ENCODE results near the gene OFD1.

The OFD1 gene

GRCh38 chrX:13750812-13751211 lies 16.3 kb downstream of the OFD1 start:
- H3K27ac Mint-ChIP-seq, result no peak overlapping the region
- peaks cover 31% of the 10 kb centered on the region for H3K4me1 Mint-ChIP-seq (ENCODE audit: low read depth)
- H3K4me3 Mint-ChIP-seq, result no peak overlapping the region
- no peaks in the 10 kb centered on the region for H3K27me3 Mint-ChIP-seq
- peaks cover 17% of the 10 kb centered on the region for H3K36me3 Mint-ChIP-seq (ENCODE audit: low read depth)
- intact Hi-C loops (cut with micrococcal nuclease), result loop anchor here (10.0 kb wide), 1 partner anchor 284 kb away; no protein-coding TSS in a partner anchor
- no peaks in the 10 kb centered on the region for H3K9me3 Mint-ChIP-seq

- Mint-ChIP-seq H3K9me3 (no peaks in the 10 kb centered on the region), H3K36me3 (ENCODE audit: low read depth) (peaks cover 10% of the 10 kb centered on the region), H3K4me3 (no peak overlapping the region), H3K27ac (no peak overlapping the region), H3K4me1 (ENCODE audit: low read depth) (peaks cover 28% of the 10 kb centered on the region), H3K27me3 (no peaks in the 10 kb centered on the region)
- intact Hi-C loops (cut with micrococcal nuclease), result loop anchor here (10.0 kb wide), 1 partner anchor 283 kb away; no protein-coding TSS in a partner anchor
These were observed 17.6 kb downstream of the OFD1 start for GRCh38 chrX:13752141-13752540.

- Mint-ChIP-seq H3K4me1 (ENCODE audit: low read depth) (peaks cover 23% of the 10 kb centered on the region), H3K9me3 (no peaks in the 10 kb centered on the region), H3K36me3 (ENCODE audit: low read depth) (peaks cover 8% of the 10 kb centered on the region), H3K27ac (peak overlapping the region; percentile 46), H3K4me3 (no peak overlapping the region), H3K27me3 (no peaks in the 10 kb centered on the region)
- intact Hi-C loops (cut with micrococcal nuclease), result loop anchor here (10.0 kb wide), 1 partner anchor 282 kb away; no protein-coding TSS in a partner anchor
These were observed 18.1 kb downstream of the OFD1 start for GRCh38 chrX:13752646-13753045.

GRCh38 chrX:13754765-13755164 lies 20.2 kb downstream of the OFD1 start:
- peaks cover 28% of the 10 kb centered on the region for H3K4me1 Mint-ChIP-seq (ENCODE audit: low read depth)
- H3K27me3 Mint-ChIP-seq, result no peaks in the 10 kb centered on the region
- H3K27ac Mint-ChIP-seq, result no peak overlapping the region
- H3K4me3 Mint-ChIP-seq, result no peak overlapping the region
- intact Hi-C loops (cut with micrococcal nuclease), result loop anchor here (10.0 kb wide), 1 partner anchor 280 kb away; no protein-coding TSS in a partner anchor
- H3K36me3 Mint-ChIP-seq (ENCODE audit: low read depth), result peaks cover 14% of the 10 kb centered on the region
- no peaks in the 10 kb centered on the region for H3K9me3 Mint-ChIP-seq

- intact Hi-C loops (cut with micrococcal nuclease), result loop anchor here (10.0 kb wide), 1 partner anchor 280 kb away; no protein-coding TSS in a partner anchor
- Mint-ChIP-seq H3K4me1 (ENCODE audit: low read depth) (peaks cover 32% of the 10 kb centered on the region), H3K27me3 (no peaks in the 10 kb centered on the region), H3K36me3 (ENCODE audit: low read depth) (peaks cover 14% of the 10 kb centered on the region), H3K4me3 (no peak overlapping the region), H3K9me3 (no peaks in the 10 kb centered on the region), H3K27ac (no peak overlapping the region)
These were observed 20.7 kb downstream of the OFD1 start for GRCh38 chrX:13755254-13755653.

- Mint-ChIP-seq H3K27me3 (no peaks in the 10 kb centered on the region), H3K27ac (no peak overlapping the region), H3K4me1 (ENCODE audit: low read depth) (peaks cover 37% of the 10 kb centered on the region), H3K36me3 (ENCODE audit: low read depth) (peaks cover 14% of the 10 kb centered on the region), H3K4me3 (no peak overlapping the region), H3K9me3 (no peaks in the 10 kb centered on the region)
- intact Hi-C loops (cut with micrococcal nuclease), result loop anchor here (10.0 kb wide), 1 partner anchor 278 kb away; no protein-coding TSS in a partner anchor
These were observed 21.8 kb downstream of the OFD1 start for GRCh38 chrX:13756381-13756780.

- Mint-ChIP-seq H3K36me3 (ENCODE audit: low read depth) (peaks cover 14% of the 10 kb centered on the region), H3K27me3 (no peaks in the 10 kb centered on the region), H3K27ac (no peak overlapping the region), H3K4me1 (ENCODE audit: low read depth) (peaks cover 29% of the 10 kb centered on the region), H3K9me3 (no peaks in the 10 kb centered on the region), H3K4me3 (no peak overlapping the region)
- intact Hi-C loops (cut with micrococcal nuclease), result loop anchor here (10.0 kb wide), 1 partner anchor 276 kb away; no protein-coding TSS in a partner anchor
These were observed 24.7 kb downstream of the OFD1 start for GRCh38 chrX:13759152-13759718.

GRCh38 chrX:13760426-13760825 lies 25.9 kb downstream of the OFD1 start:
- H3K9me3 Mint-ChIP-seq, result no peaks in the 10 kb centered on the region
- peaks cover 14% of the 10 kb centered on the region for H3K36me3 Mint-ChIP-seq (ENCODE audit: low read depth)
- no peak overlapping the region for H3K27ac Mint-ChIP-seq
- H3K4me1 Mint-ChIP-seq (ENCODE audit: low read depth), result peaks cover 33% of the 10 kb centered on the region
- intact Hi-C loops (cut with micrococcal nuclease), result no loop called here
- no peaks in the 10 kb centered on the region for H3K27me3 Mint-ChIP-seq
- no peak overlapping the region for H3K4me3 Mint-ChIP-seq

- peaks cover 43% of the 10 kb centered on the region for H3K4me1 Mint-ChIP-seq (ENCODE audit: low read depth)
- intact Hi-C loops (cut with micrococcal nuclease), result no loop called here
- H3K27ac Mint-ChIP-seq, result no peak overlapping the region
- H3K9me3 Mint-ChIP-seq, result no peaks in the 10 kb centered on the region
- no peak overlapping the region for H3K4me3 Mint-ChIP-seq
- H3K36me3 Mint-ChIP-seq (ENCODE audit: low read depth), result peaks cover 25% of the 10 kb centered on the region
- no peaks in the 10 kb centered on the region for H3K27me3 Mint-ChIP-seq
These were observed 27.3 kb downstream of the OFD1 start for GRCh38 chrX:13761606-13762414.

- no peaks in the 10 kb centered on the region for H3K9me3 Mint-ChIP-seq
- H3K4me1 Mint-ChIP-seq (ENCODE audit: low read depth), result peaks cover 46% of the 10 kb centered on the region
- no peaks in the 10 kb centered on the region for H3K27me3 Mint-ChIP-seq
- H3K36me3 Mint-ChIP-seq (ENCODE audit: low read depth), result peaks cover 28% of the 10 kb centered on the region
- H3K27ac Mint-ChIP-seq, result no peak overlapping the region
- intact Hi-C loops (cut with micrococcal nuclease), result no loop called here
- H3K4me3 Mint-ChIP-seq, result no peak overlapping the region
These were observed 28.9 kb downstream of the OFD1 start for GRCh38 chrX:13763489-13763888.

- intact Hi-C loops (cut with micrococcal nuclease), result no loop called here
- Mint-ChIP-seq H3K36me3 (ENCODE audit: low read depth) (peaks cover 35% of the 10 kb centered on the region), H3K27ac (no peak overlapping the region), H3K9me3 (no peaks in the 10 kb centered on the region), H3K4me1 (ENCODE audit: low read depth) (peaks cover 41% of the 10 kb centered on the region), H3K4me3 (peak overlapping the region; percentile 17), H3K27me3 (no peaks in the 10 kb centered on the region)
These were observed 29.7 kb downstream of the OFD1 start for GRCh38 chrX:13764281-13764680.

GRCh38 chrX:13764765-13765164 lies 30.2 kb downstream of the OFD1 start:
- Mint-ChIP-seq H3K4me1 (ENCODE audit: low read depth) (peaks cover 40% of the 10 kb centered on the region), H3K27me3 (no peaks in the 10 kb centered on the region), H3K9me3 (no peaks in the 10 kb centered on the region), H3K27ac (no peak overlapping the region), H3K36me3 (ENCODE audit: low read depth) (peaks cover 39% of the 10 kb centered on the region), H3K4me3 (no peak overlapping the region)
- intact Hi-C loops (cut with micrococcal nuclease), result no loop called here

- Mint-ChIP-seq H3K9me3 (no peaks in the 10 kb centered on the region), H3K36me3 (ENCODE audit: low read depth) (peaks cover 46% of the 10 kb centered on the region), H3K4me1 (ENCODE audit: low read depth) (peaks cover 27% of the 10 kb centered on the region), H3K27ac (no peak overlapping the region), H3K27me3 (no peaks in the 10 kb centered on the region), H3K4me3 (no peak overlapping the region)
- intact Hi-C loops (cut with micrococcal nuclease), result no loop called here
These were observed 34.4 kb downstream of the OFD1 start for GRCh38 chrX:13768939-13769338.

- H3K4me3 Mint-ChIP-seq, result no peak overlapping the region
- intact Hi-C loops (cut with micrococcal nuclease), result no loop called here
- H3K27ac Mint-ChIP-seq, result no peak overlapping the region
- H3K36me3 Mint-ChIP-seq (ENCODE audit: low read depth), result peaks cover 53% of the 10 kb centered on the region
- H3K9me3 Mint-ChIP-seq, result no peaks in the 10 kb centered on the region
- no peaks in the 10 kb centered on the region for H3K27me3 Mint-ChIP-seq
- peaks cover 18% of the 10 kb centered on the region for H3K4me1 Mint-ChIP-seq (ENCODE audit: low read depth)
These were observed 35.5 kb downstream of the OFD1 start for GRCh38 chrX:13770013-13770535.
